Endodermal cell (in vitro differentiated cells): ENCODE results near the gene SND1. TPM values are rescaled to one million over a fixed set of nuclear protein-coding genes. Genes with fewer than 3 reads are reported as not detected.

Source experiments
- DNase-seq: peaks from one replicate; pipeline ENCODE4 v3.0.0-alpha.2; 2017
- H3K27ac ChIP-seq: 2 replicates; pipeline ENCODE4 v1.5.1; 2013; ENCODE audit warnings: mild to moderate bottlenecking, low read depth, low read length, moderate library complexity
- H3K27me3 ChIP-seq: 2 replicates; pipeline ENCODE4 v1.6.1; 2013; ENCODE audit warnings: mild to moderate bottlenecking, low read length, moderate library complexity; ENCODE audit not compliant: insufficient read depth, control insufficient read depth, poor library complexity, severe bottlenecking
- H3K36me3 ChIP-seq: 2 replicates; pipeline ENCODE4 v1.7.0; 2013; ENCODE audit warnings: mild to moderate bottlenecking, low read length, moderate library complexity; ENCODE audit not compliant: control insufficient read depth, insufficient read depth
- H3K4me1 ChIP-seq: one replicate; pipeline ENCODE4 v1.7.0; 2013; ENCODE audit warnings: low read length; ENCODE audit not compliant: control insufficient read depth, insufficient read depth
- H3K4me3 ChIP-seq: 2 replicates; pipeline ENCODE4 v1.5.1; 2013; ENCODE audit warnings: mild to moderate bottlenecking, low read length, moderate library complexity
- H3K9ac ChIP-seq: 2 replicates; pipeline ENCODE4 v1.6.1; 2013; ENCODE audit warnings: mild to moderate bottlenecking, low read length, moderate library complexity; ENCODE audit not compliant: poor library complexity, severe bottlenecking; ENCODE audit errors: extremely low read depth
- H3K9me3 ChIP-seq: 2 replicates; pipeline ENCODE4 v1.6.1; 2013; ENCODE audit warnings: mild to moderate bottlenecking, low read length, moderate library complexity; ENCODE audit not compliant: control insufficient read depth
- H3K27ac Mint-ChIP-seq: 2 replicates; pipeline ENCODE4 v1.8.0; 2020; ENCODE audit warnings: mixed read lengths
- H3K27me3 Mint-ChIP-seq: 2 replicates; pipeline ENCODE4 v1.8.0; 2021; ENCODE audit warnings: mild to moderate bottlenecking, mixed read lengths; ENCODE audit not compliant: insufficient read depth
- H3K36me3 Mint-ChIP-seq: 2 replicates; pipeline ENCODE4 v1.8.0; 2020; ENCODE audit warnings: low read depth, mixed read lengths
- H3K4me1 Mint-ChIP-seq: 2 replicates; pipeline ENCODE4 v1.8.0; 2020; ENCODE audit warnings: mixed read lengths
- H3K4me3 Mint-ChIP-seq: 2 replicates; pipeline ENCODE4 v1.8.0; 2020; ENCODE audit warnings: mild to moderate bottlenecking, moderate library complexity, mixed read lengths
- H3K9me3 Mint-ChIP-seq: 2 replicates; pipeline ENCODE4 v1.8.0; 2020; ENCODE audit warnings: mild to moderate bottlenecking, mixed read lengths
- WGBS, 2 experiments: methylation state at CpG; one replicate each; pipeline versions ENCODE4 v1.1.5 to v1.1.7; 2013; ENCODE audit warnings: missing lambda C conversion rate in 2 of 2, mixed read lengths in 1 of 2; ENCODE audit not compliant: insufficient coverage in 1 of 2, insufficient read length in 1 of 2; 5-methylcytosine and 5-hydroxymethylcytosine counted together
- total RNA-seq, 2 donors: library from RNA; stranded (reverse); fragmentation: NEBNext Ultra II Directional in 1 of 2; extraction: Animal tissue kit (Norgen Biotek cat#: 25700) in 1 of 2; gene quantifications; 2 replicates in 1 of 2; 3 replicates in 1 of 2; pipeline ENCODE4 v1.2.1, GENCODE V29; 2021
- TF ChIP-seq, protein P1 (sequence below): fragments of 200-600 bp; sonication (generic); conservative IDR thresholded peaks from 2 replicates; pipeline ENCODE4 v1.5.0; 2021; ENCODE audit warnings: antibody characterized with exemption, mild to moderate bottlenecking

The SND1 gene
- total RNA-seq, 2 donors from 2014 or later, result 240 to 267 TPM

DNA sequence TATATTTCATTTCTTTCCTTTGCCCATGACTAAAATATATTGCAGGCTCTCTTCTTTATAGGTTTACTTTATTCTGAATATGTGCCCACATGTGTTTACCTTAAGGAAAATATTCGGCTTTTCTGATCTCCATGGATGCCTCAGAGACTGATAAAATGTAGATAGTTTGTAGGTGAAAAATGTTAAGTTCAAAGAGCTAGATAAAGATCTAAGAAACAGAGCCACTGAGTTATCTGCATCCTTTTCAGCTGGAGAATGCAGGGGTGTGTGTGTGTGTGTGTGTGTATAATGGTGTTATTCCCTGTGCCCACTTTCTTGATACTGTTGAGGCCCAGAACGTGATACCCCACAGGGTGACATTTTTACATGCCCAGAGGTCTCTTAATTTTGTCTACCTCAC is 228.5 kb downstream of the SND1 start:
- H3K27me3 ChIP-seq, result no peaks in the 10 kb centered on the region
- Mint-ChIP-seq H3K9me3 (no peaks in the 10 kb centered on the region), H3K4me3 (no peak overlapping the region), H3K4me1 (peaks cover 14% of the 10 kb centered on the region), H3K27me3 (no peaks in the 10 kb centered on the region), H3K36me3 (no peaks in the 10 kb centered on the region), H3K27ac (no peak overlapping the region)
- no peak overlapping the region for H3K9ac ChIP-seq
- H3K4me1 ChIP-seq, result peaks cover 9% of the 10 kb centered on the region
- no peak overlapping the region for H3K4me3 ChIP-seq
- H3K36me3 ChIP-seq, result peaks cover 22% of the 10 kb centered on the region
- WGBS, 2 experiments, result 83 to 89% methylated on average over 2 of the region's 2 CpGs
- TF ChIP-seq, protein P1, sequence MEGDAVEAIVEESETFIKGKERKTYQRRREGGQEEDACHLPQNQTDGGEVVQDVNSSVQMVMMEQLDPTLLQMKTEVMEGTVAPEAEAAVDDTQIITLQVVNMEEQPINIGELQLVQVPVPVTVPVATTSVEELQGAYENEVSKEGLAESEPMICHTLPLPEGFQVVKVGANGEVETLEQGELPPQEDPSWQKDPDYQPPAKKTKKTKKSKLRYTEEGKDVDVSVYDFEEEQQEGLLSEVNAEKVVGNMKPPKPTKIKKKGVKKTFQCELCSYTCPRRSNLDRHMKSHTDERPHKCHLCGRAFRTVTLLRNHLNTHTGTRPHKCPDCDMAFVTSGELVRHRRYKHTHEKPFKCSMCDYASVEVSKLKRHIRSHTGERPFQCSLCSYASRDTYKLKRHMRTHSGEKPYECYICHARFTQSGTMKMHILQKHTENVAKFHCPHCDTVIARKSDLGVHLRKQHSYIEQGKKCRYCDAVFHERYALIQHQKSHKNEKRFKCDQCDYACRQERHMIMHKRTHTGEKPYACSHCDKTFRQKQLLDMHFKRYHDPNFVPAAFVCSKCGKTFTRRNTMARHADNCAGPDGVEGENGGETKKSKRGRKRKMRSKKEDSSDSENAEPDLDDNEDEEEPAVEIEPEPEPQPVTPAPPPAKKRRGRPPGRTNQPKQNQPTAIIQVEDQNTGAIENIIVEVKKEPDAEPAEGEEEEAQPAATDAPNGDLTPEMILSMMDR, result no peak
- H3K9me3 ChIP-seq, result no peaks in the 10 kb centered on the region
- DNase-seq, result no peak
- no peak overlapping the region for H3K27ac ChIP-seq

DNA sequence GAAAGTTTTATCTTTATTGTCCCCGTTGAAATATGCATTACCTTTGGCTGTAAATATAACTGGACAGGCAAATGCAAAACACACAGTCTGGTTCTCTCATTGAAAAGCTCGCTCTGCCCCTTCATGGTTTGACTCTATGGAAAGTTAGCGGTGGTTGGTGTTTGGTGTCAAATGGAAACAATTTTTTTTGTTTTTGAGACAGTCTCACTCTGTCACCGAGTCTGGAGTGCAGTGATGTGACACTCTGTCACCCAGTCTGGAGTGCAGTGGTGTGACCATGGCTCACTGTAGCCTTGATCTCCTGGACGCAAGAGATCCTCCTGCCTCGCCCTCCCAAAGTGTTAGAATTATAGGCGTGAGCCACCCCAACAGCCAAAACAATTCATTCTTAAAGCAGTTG is 229.6 kb downstream of the SND1 start:
- 94 to 96% methylated on average over 4 to 7 of the region's 7 CpGs for WGBS, 2 experiments
- TF ChIP-seq, protein P1, result no peak

DNA sequence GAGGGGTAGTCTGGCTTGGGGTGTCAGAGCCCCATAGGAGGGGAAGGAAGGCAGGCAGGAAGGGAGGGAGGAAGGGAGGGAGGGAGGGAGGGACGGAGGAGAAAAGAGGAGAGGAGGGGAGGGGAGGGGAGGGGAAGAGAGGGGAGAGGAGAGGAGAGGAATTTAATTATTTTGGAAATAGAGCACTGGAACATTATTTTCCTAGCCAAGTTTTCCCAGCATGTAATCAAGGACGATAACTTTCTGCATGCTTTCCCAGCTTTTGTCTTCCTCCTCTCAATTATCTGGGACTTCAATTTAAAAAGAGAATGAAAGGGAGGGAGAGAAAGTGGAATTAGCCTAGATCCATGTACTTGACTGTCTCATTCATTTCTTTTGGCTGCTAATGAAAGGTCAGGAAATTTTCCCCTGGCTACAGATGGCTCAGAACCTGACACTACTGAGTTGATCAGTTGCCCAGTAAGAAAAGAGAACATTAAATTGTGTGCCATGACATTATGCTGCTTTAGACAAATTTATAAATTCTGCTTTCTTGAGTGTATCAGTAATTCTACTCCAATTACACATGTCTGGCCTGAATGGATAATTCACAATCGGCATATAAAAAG is 230.4 kb downstream of the SND1 start:
- 76 to 100% methylated on average over 1 to 3 of the region's 3 CpGs for WGBS, 2 experiments
- Histone ChIP-seq H3K9ac (no peak overlapping the region), H3K4me1 (peaks cover 22% of the 10 kb centered on the region), H3K27ac (no peak overlapping the region), H3K4me3 (no peak overlapping the region), H3K9me3 (no peaks in the 10 kb centered on the region), H3K27me3 (no peaks in the 10 kb centered on the region), H3K36me3 (peaks cover 23% of the 10 kb centered on the region)
- TF ChIP-seq, protein P1, result no peak
- no peaks in the 10 kb centered on the region for H3K36me3 Mint-ChIP-seq
- H3K9me3 Mint-ChIP-seq, result no peaks in the 10 kb centered on the region
- no peaks in the 10 kb centered on the region for H3K27me3 Mint-ChIP-seq
- no peak for DNase-seq
- H3K4me3 Mint-ChIP-seq, result no peak overlapping the region
- H3K4me1 Mint-ChIP-seq, result peaks cover 29% of the 10 kb centered on the region
- H3K27ac Mint-ChIP-seq, result no peak overlapping the region

More for the DNA sequence above, 229.6 kb downstream of the SND1 start:
- no peak overlapping the region for H3K4me3 ChIP-seq
- peaks cover 16% of the 10 kb centered on the region for H3K4me1 ChIP-seq
- no peaks in the 10 kb centered on the region for H3K27me3 ChIP-seq
- Mint-ChIP-seq H3K4me1 (peaks cover 20% of the 10 kb centered on the region), H3K9me3 (no peaks in the 10 kb centered on the region), H3K4me3 (no peak overlapping the region), H3K27me3 (no peaks in the 10 kb centered on the region), H3K36me3 (no peaks in the 10 kb centered on the region), H3K27ac (no peak overlapping the region)
- peaks cover 22% of the 10 kb centered on the region for H3K36me3 ChIP-seq
- no peak overlapping the region for H3K27ac ChIP-seq
- H3K9me3 ChIP-seq, result no peaks in the 10 kb centered on the region
- no peak for DNase-seq
- H3K9ac ChIP-seq, result no peak overlapping the region
